ENCODE results near the gene CITED4. TPM values are rescaled to one million over a fixed set of nuclear protein-coding genes. Genes with fewer than 3 reads are reported as not detected.

Gene CITED4
- total RNA-seq, 1 donor from 2014 or later: 7.1 TPM

GRCh38 chr1:40849801-40850592 lies 12.2 kb downstream of the CITED4 start:
- no peak for FAIRE-seq

GRCh38 chr1:40848530-40849189 lies 13.5 kb downstream of the CITED4 start:
- H3K36me3 ChIP-seq (ENCODE audit: insufficient read depth, low read length): no peaks in the 10 kb centered on the region
- Mint-ChIP-seq H3K36me3 (ENCODE audit: low read depth, unreplicated experiment) (no peaks in the 10 kb centered on the region), H3K9me3 (ENCODE audit: unreplicated experiment) (no peaks in the 10 kb centered on the region), H3K4me3 (ENCODE audit: unreplicated experiment) (no peak overlapping the region), H3K27me3 (ENCODE audit: low read depth, unreplicated experiment) (peaks cover 22% of the 10 kb centered on the region), H3K27ac (ENCODE audit: unreplicated experiment) (no peak overlapping the region), H3K4me1 (ENCODE audit: low read depth, unreplicated experiment) (no peaks in the 10 kb centered on the region)
- no peak overlapping the region for H3K4me3 ChIP-seq (ENCODE audit: insufficient read depth, low read depth, low read length)
- DNase-seq (ENCODE audit: low read depth) (peak; percentile 35), FAIRE-seq (no peak)
- no peaks in the 10 kb centered on the region for H3K9me3 ChIP-seq (ENCODE audit: insufficient read depth, low read depth, low read length)
- H3K79me2 ChIP-seq (ENCODE audit: insufficient read depth, low read length): no peaks in the 10 kb centered on the region
- H3K27ac ChIP-seq (ENCODE audit: low read depth, low read length): no peak overlapping the region
- TF ChIP-seq EZH2 (IDR thresholded peaks at IDR 0.05; ENCODE audit: insufficient read depth, low read length): no peak
- TF ChIP-seq, protein P1, sequence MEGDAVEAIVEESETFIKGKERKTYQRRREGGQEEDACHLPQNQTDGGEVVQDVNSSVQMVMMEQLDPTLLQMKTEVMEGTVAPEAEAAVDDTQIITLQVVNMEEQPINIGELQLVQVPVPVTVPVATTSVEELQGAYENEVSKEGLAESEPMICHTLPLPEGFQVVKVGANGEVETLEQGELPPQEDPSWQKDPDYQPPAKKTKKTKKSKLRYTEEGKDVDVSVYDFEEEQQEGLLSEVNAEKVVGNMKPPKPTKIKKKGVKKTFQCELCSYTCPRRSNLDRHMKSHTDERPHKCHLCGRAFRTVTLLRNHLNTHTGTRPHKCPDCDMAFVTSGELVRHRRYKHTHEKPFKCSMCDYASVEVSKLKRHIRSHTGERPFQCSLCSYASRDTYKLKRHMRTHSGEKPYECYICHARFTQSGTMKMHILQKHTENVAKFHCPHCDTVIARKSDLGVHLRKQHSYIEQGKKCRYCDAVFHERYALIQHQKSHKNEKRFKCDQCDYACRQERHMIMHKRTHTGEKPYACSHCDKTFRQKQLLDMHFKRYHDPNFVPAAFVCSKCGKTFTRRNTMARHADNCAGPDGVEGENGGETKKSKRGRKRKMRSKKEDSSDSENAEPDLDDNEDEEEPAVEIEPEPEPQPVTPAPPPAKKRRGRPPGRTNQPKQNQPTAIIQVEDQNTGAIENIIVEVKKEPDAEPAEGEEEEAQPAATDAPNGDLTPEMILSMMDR (IDR thresholded peaks at IDR 0.05; ENCODE audit: insufficient read depth, low read depth, low read length): peak; percentile 91
- H3K9ac ChIP-seq (ENCODE audit: low read length): no peak overlapping the region
- no peak overlapping the region for H3K4me2 ChIP-seq (ENCODE audit: low read length)
- H4K20me1 ChIP-seq (ENCODE audit: insufficient read depth, low read length): no peaks in the 10 kb centered on the region
- no peaks in the 10 kb centered on the region for H3K27me3 ChIP-seq (ENCODE audit: insufficient read depth, low read length)
- H3K4me1 ChIP-seq (ENCODE audit: insufficient read depth, low read length): no peaks in the 10 kb centered on the region
- no peak overlapping the region for H2AFZ ChIP-seq (ENCODE audit: low read depth, low read length)

More at GRCh38 chr1:40849801-40850592, 12.2 kb downstream of the CITED4 start:
- Mint-ChIP-seq H3K27ac (ENCODE audit: unreplicated experiment) (no peak overlapping the region), H3K4me1 (ENCODE audit: low read depth, unreplicated experiment) (no peaks in the 10 kb centered on the region), H3K27me3 (ENCODE audit: low read depth, unreplicated experiment) (peaks cover 21% of the 10 kb centered on the region), H3K9me3 (ENCODE audit: unreplicated experiment) (no peaks in the 10 kb centered on the region), H3K4me3 (ENCODE audit: unreplicated experiment) (no peak overlapping the region), H3K36me3 (ENCODE audit: low read depth, unreplicated experiment) (no peaks in the 10 kb centered on the region)
- no peak overlapping the region for H3K4me3 ChIP-seq (ENCODE audit: insufficient read depth, low read depth, low read length)
- no peak overlapping the region for H3K9ac ChIP-seq (ENCODE audit: low read length)
- H3K4me2 ChIP-seq (ENCODE audit: low read length): no peak overlapping the region
- no peak for DNase-seq (ENCODE audit: low read depth)
- H3K9me3 ChIP-seq (ENCODE audit: insufficient read depth, low read depth, low read length): no peaks in the 10 kb centered on the region
- H3K27ac ChIP-seq (ENCODE audit: low read depth, low read length): no peak overlapping the region
- TF ChIP-seq, protein P1 (IDR thresholded peaks at IDR 0.05; ENCODE audit: insufficient read depth, low read depth, low read length): peak; percentile 89
- TF ChIP-seq EZH2 (IDR thresholded peaks at IDR 0.05; ENCODE audit: insufficient read depth, low read length): no peak
- H3K4me1 ChIP-seq (ENCODE audit: insufficient read depth, low read length): no peaks in the 10 kb centered on the region
- no peaks in the 10 kb centered on the region for H3K27me3 ChIP-seq (ENCODE audit: insufficient read depth, low read length)
- no peaks in the 10 kb centered on the region for H3K79me2 ChIP-seq (ENCODE audit: insufficient read depth, low read length)
- no peaks in the 10 kb centered on the region for H4K20me1 ChIP-seq (ENCODE audit: insufficient read depth, low read length)
- H2AFZ ChIP-seq (ENCODE audit: low read depth, low read length): peak overlapping the region; percentile 20
- H3K36me3 ChIP-seq (ENCODE audit: insufficient read depth, low read length): no peaks in the 10 kb centered on the region
